IMR-90 (cell line): ENCODE results near the gene PODXL. TPM values are rescaled to one million over a fixed set of nuclear protein-coding genes. Genes with fewer than 3 reads are reported as not detected.

ENCODE experiments used
- ATAC-seq: fragments of 200-7000 bp; cut with Tn5 transposase; 2 replicates; pipeline ENCODE4 v1.9.1; 2020; ENCODE audit warnings: low read depth, mild to moderate bottlenecking, moderate library complexity
- BruUV-seq: library from RNA; stranded (reverse); fragments of 400-500 nt; replicated peaks from 2 replicates; lab custom pipeline; 2021; lab: Mats Ljungman, UMichigan
- CTCF ChIA-PET: fragments of 300-600 bp; formaldehyde crosslinking; extraction: SDS; loops from one replicate; lab custom pipeline; 2021; ENCODE audit warnings: antibody characterized with exemption; lab: Yijun Ruan, JAX
- POLR2A ChIA-PET: fragments of 300-600 bp; sonication (Branson Sonifier 250); formaldehyde crosslinking; loops from one replicate; lab custom pipeline; 2022; ENCODE audit warnings: antibody characterized with exemption; ENCODE audit not compliant: unreplicated experiment; lab: Charles Lee
- DNase-seq: peaks from one replicate; pipeline ENCODE4 v3.0.0; 2013
- H2AFZ ChIP-seq: replicated peaks from 2 replicates; pipeline ENCODE3; 2013; ENCODE audit warnings: low read length, mild to moderate bottlenecking; ENCODE audit not compliant: poor library complexity
- H2AK5ac ChIP-seq: 2 replicates; pipeline ENCODE4 v1.6.1; 2013; ENCODE audit warnings: low read depth, low read length, inconsistent platforms
- H2AK9ac ChIP-seq: replicated peaks from 2 replicates; pipeline ENCODE3; 2013; ENCODE audit warnings: mild to moderate bottlenecking, low read depth, low read length, moderate library complexity; ENCODE audit not compliant: poor library complexity
- H2BK120ac ChIP-seq: 2 replicates; pipeline ENCODE4 v1.6.1; 2013; ENCODE audit warnings: low read depth, low read length, inconsistent platforms
- H2BK15ac ChIP-seq: 3 replicates; pipeline ENCODE4 v1.6.1; 2013; ENCODE audit warnings: low read depth, low read length, inconsistent platforms
- H2BK20ac ChIP-seq: 2 replicates; pipeline ENCODE4 v1.6.1; 2013; ENCODE audit warnings: low read depth, mild to moderate bottlenecking, inconsistent platforms, low read length, moderate library complexity
- H2BK5ac ChIP-seq: 2 replicates; pipeline ENCODE4 v1.6.1; 2013; ENCODE audit warnings: mild to moderate bottlenecking, low read depth, low read length, inconsistent platforms; ENCODE audit not compliant: poor library complexity, severe bottlenecking
- H3K14ac ChIP-seq: replicated peaks from 2 replicates; pipeline ENCODE4 v1.6.1; 2013; ENCODE audit warnings: low read depth, low read length, inconsistent platforms
- H3K18ac ChIP-seq: 2 replicates; pipeline ENCODE4 v1.6.1; 2013; ENCODE audit warnings: low read depth, low read length, control low read depth
- H3K23ac ChIP-seq: 2 replicates; pipeline ENCODE4 v1.6.1; 2013; ENCODE audit warnings: low read depth, low read length, inconsistent platforms
- H3K27ac ChIP-seq: 2 replicates; pipeline ENCODE4 v1.5.1; 2013; ENCODE audit warnings: mild to moderate bottlenecking, control low read depth, low read length; ENCODE audit not compliant: insufficient read depth
- H3K27me3 ChIP-seq: 2 replicates; pipeline ENCODE4 v1.6.1; 2013; ENCODE audit warnings: low read length; ENCODE audit not compliant: control insufficient read depth, insufficient read depth
- H3K36me3 ChIP-seq: 2 replicates; pipeline ENCODE4 v1.6.1; 2013; ENCODE audit warnings: low read length, mixed read lengths; ENCODE audit not compliant: control insufficient read depth, insufficient read depth
- H3K4ac ChIP-seq: 2 replicates; pipeline ENCODE4 v1.6.1; 2013; ENCODE audit warnings: low read depth, low read length, inconsistent platforms
- H3K4me1 ChIP-seq: 2 replicates; pipeline ENCODE4 v1.6.1; 2013; ENCODE audit warnings: low read length, mixed read lengths; ENCODE audit not compliant: control insufficient read depth, insufficient read depth
- H3K4me2 ChIP-seq: 2 replicates; pipeline ENCODE4 v1.6.1; 2013; ENCODE audit warnings: low read depth, mild to moderate bottlenecking, control low read depth, low read length, moderate library complexity
- H3K4me3 ChIP-seq: 2 replicates; pipeline ENCODE4 v1.5.1; 2013; ENCODE audit warnings: low read depth, mild to moderate bottlenecking, control low read depth, low read length, moderate library complexity; ENCODE audit not compliant: insufficient read depth
- H3K56ac ChIP-seq: 2 replicates; pipeline ENCODE4 v1.6.1; 2013; ENCODE audit warnings: low read length, inconsistent platforms; ENCODE audit not compliant: insufficient read depth; ENCODE audit errors: extremely low read depth
- H3K79me1 ChIP-seq, 2 experiments: 2 replicates each; pipeline ENCODE4 v1.6.1; 2013; ENCODE audit warnings: low read length in 2 of 2, inconsistent platforms in 1 of 2, low read depth in 1 of 2
- H3K9ac ChIP-seq: 2 replicates; pipeline ENCODE4 v1.6.1; 2013; ENCODE audit warnings: low read depth, low read length, control low read depth
- H3K9me1 ChIP-seq: 2 replicates; pipeline ENCODE4 v1.6.1; 2013; ENCODE audit warnings: low read length, inconsistent platforms; ENCODE audit not compliant: insufficient read depth
- H3K9me3 ChIP-seq: 2 replicates; pipeline ENCODE4 v1.6.1; 2013; ENCODE audit warnings: low read length; ENCODE audit not compliant: control insufficient read depth, insufficient read depth
- H4K20me1 ChIP-seq: 2 replicates; pipeline ENCODE4 v1.6.1; 2013; ENCODE audit warnings: low read length, inconsistent platforms; ENCODE audit not compliant: insufficient read depth
- H4K5ac ChIP-seq: 2 replicates; pipeline ENCODE4 v1.6.1; 2013; ENCODE audit warnings: mild to moderate bottlenecking, low read depth, low read length, control low read depth
- H4K8ac ChIP-seq, 2 experiments: 2 replicates each; pipeline ENCODE4 v1.6.1; 2013; ENCODE audit warnings: low read depth in 2 of 2, low read length in 2 of 2, control low read depth in 1 of 2, inconsistent platforms in 1 of 2
- H4K91ac ChIP-seq: 2 replicates; pipeline ENCODE4 v1.6.1; 2013; ENCODE audit warnings: low read depth, low read length, inconsistent platforms; ENCODE audit not compliant: insufficient read depth
- BHLHE40 ChIP-seq: fragments of 150-350 bp; IDR thresholded peaks from 2 replicates; pipeline ENCODE4 v1.6.1; 2016; ENCODE audit warnings: mild to moderate bottlenecking, low read depth, low read length
- CEBPB ChIP-seq: IDR thresholded peaks from 2 replicates; pipeline ENCODE4 v1.6.1; 2012; ENCODE audit warnings: low read depth, low read length, improper control_type of control experiment
- CHD1 ChIP-seq: IDR thresholded peaks from 2 replicates; pipeline ENCODE4 v1.6.1; 2012; ENCODE audit warnings: low read depth, low read length, improper control_type of control experiment
- CTCF ChIP-seq: conservative IDR thresholded peaks from 2 replicates; pipeline ENCODE4 v1.5.1; 2012; ENCODE audit warnings: mild to moderate bottlenecking, low read depth, low read length, improper control_type of control experiment
- ELK1 ChIP-seq: fragments of 150-350 bp; IDR thresholded peaks from 2 replicates; pipeline ENCODE4 v1.6.1; 2016; ENCODE audit warnings: low read depth, mild to moderate bottlenecking, low read length, moderate library complexity, borderline replicate concordance
- MAFK ChIP-seq: IDR thresholded peaks from 2 replicates; pipeline ENCODE4 v1.6.1; 2012; ENCODE audit warnings: low read depth, low read length, improper control_type of control experiment
- MAZ ChIP-seq: IDR thresholded peaks from 2 replicates; pipeline ENCODE4 v1.6.1; 2012; ENCODE audit warnings: low read depth, mild to moderate bottlenecking, low read length, improper control_type of control experiment, moderate library complexity, borderline replicate concordance
- NFE2L2 ChIP-seq: fragments of 150-350 bp; IDR thresholded peaks from 2 replicates; pipeline ENCODE4 v1.6.1; 2016; ENCODE audit warnings: low read depth, mild to moderate bottlenecking, low read length
- RAD21 ChIP-seq: IDR thresholded peaks from 2 replicates; pipeline ENCODE4 v1.6.1; 2012; ENCODE audit warnings: low read length, improper control_type of control experiment
- RCOR1 ChIP-seq: IDR thresholded peaks from 2 replicates; pipeline ENCODE4 v1.6.1; 2012; ENCODE audit warnings: mild to moderate bottlenecking, low read length, improper control_type of control experiment; ENCODE audit not compliant: insufficient replicate concordance
- SMC3 ChIP-seq: fragments of 150-350 bp; IDR thresholded peaks from 2 replicates; pipeline ENCODE4 v1.6.1; 2016; ENCODE audit warnings: low read depth, mild to moderate bottlenecking, antibody characterized with exemption, low read length, moderate library complexity
- WGBS, 2 experiments: methylation state at CpG; one replicate each; pipeline versions ENCODE4 v1.1.5 to v1.1.7; 2013; ENCODE audit warnings: missing lambda C conversion rate in 2 of 2; ENCODE audit not compliant: insufficient read length in 1 of 2; ENCODE audit errors: extremely low coverage in 2 of 2; 5-methylcytosine and 5-hydroxymethylcytosine counted together
- dilution Hi-C: fragments of 300-500 bp; cut with HindIII; formaldehyde crosslinking; loops from one replicate; pipeline ENCODE4 v1.14.3; 2018; ENCODE audit warnings: low sequenced_read_pairs; ENCODE audit not compliant: unreplicated experiment
- in situ Hi-C: fragments of 300-500 bp; cut with MboI; formaldehyde crosslinking; loops from 3 replicates; pipeline ENCODE4 v1.14.3; 2019; ENCODE audit warnings: low sequenced_read_pairs, inconsistent platforms, mixed read lengths
- intact Hi-C: fragments of 100-400 bp; cut with micrococcal nuclease; formaldehyde crosslinking; loops from 2 replicates; pipeline ENCODE4 v1.10.0; 2022
- polyA plus RNA-seq, 3 experiments: library from polyadenylated mRNA; depleted of rRNA; stranded (reverse); fragments of >200 nt; gene quantifications; 2 replicates each; pipeline ENCODE4 v1.2.3, GENCODE V29; 2012; ENCODE audit warnings: low replicate concordance in 1 of 3
- total RNA-seq: library from RNA; depleted of rRNA; stranded (reverse); fragments of >200 nt; gene quantifications from 2 replicates; pipeline ENCODE4 v1.2.3, GENCODE V29; 2012

PODXL gene
- total and polyA plus RNA-seq, 2 of the 4 experiments (the other 2 are of a cell fraction) = 1.3 to 3.8 TPM

- dilution Hi-C loops = no loop called here
- Histone ChIP-seq H3K9me3 (no peaks in the 10 kb centered on the region), H3K9ac (no peak overlapping the region), H4K5ac (no peak overlapping the region), H4K91ac (no peak overlapping the region), H3K4me3 (no peak overlapping the region), H3K56ac (no peak overlapping the region), H2BK5ac (no peak overlapping the region), H3K18ac (no peak overlapping the region), H3K27me3 (no peaks in the 10 kb centered on the region; the same call in 1 of the 2 replicates), H2BK15ac (no peak overlapping the region), H2BK120ac (no peak overlapping the region), H2AK9ac (no peak overlapping the region), H3K14ac (no peak overlapping the region), H3K9me1 (peaks cover 11% of the 10 kb centered on the region), H2BK20ac (no peak overlapping the region), H3K27ac (no peak overlapping the region), H3K4me2 (no peak overlapping the region), H3K36me3 (no peaks in the 10 kb centered on the region), H3K79me1 (no peaks in the 10 kb centered on the region), H3K23ac (no peak overlapping the region), H2AK5ac (no peak overlapping the region), H4K20me1 (no peaks in the 10 kb centered on the region; the same call in 1 of the 2 replicates), H3K4ac (no peak overlapping the region), H4K8ac (no peak overlapping the region), H3K4me1 (no peaks in the 10 kb centered on the region), H2AFZ (no peak overlapping the region)
- no peak for TF ChIP-seq ELK1
- TF ChIP-seq RAD21 = no peak
- TF ChIP-seq MAZ = no peak
- TF ChIP-seq NFE2L2 = no peak
- TF ChIP-seq CEBPB = no peak
- TF ChIP-seq SMC3 = no peak
- TF ChIP-seq CHD1 = no peak
- no peak for TF ChIP-seq RCOR1
- TF ChIP-seq CTCF = no peak
- TF ChIP-seq MAFK = no peak
- no peak for TF ChIP-seq BHLHE40
- intact Hi-C loops = no loop called here
- BruUV-seq = no TSS peak
- in situ Hi-C loops = no loop called here
- ATAC-seq (no peak), DNase-seq (no peak)
- POLR2A ChIA-PET = no interaction called here
- CTCF ChIA-PET = no interaction called here
- 77% methylated on average over 5 of the region's 9 CpGs; no CpG with 5 or more reads in 1 of the 2 experiments for WGBS, 2 experiments
Observed at GRCh38 chr7:131583430-131583829, 27.0 kb upstream of the PODXL start.
